ENCODE data around the gene TMEM127.

Gene TMEM127

GRCh38 chr2:96218508-96219131, 47.2 kb downstream of the TMEM127 start:
- Histone ChIP-seq H3K9ac (ENCODE audit: low read length) (no peak overlapping the region), H3K36me3 (ENCODE audit: control insufficient read depth, insufficient read depth, low read length) (no peaks in the 10 kb centered on the region), H3K27ac (ENCODE audit: low read depth, low read length) (no peak overlapping the region), H3K4me1 (ENCODE audit: control insufficient read depth, insufficient read depth, low read length) (no peaks in the 10 kb centered on the region), H3K9me3 (ENCODE audit: control insufficient read depth, insufficient read depth, low read depth, low read length) (no peaks in the 10 kb centered on the region), H3K27me3 (ENCODE audit: control insufficient read depth, insufficient read depth, low read length) (no peaks in the 10 kb centered on the region), H3K4me3 (ENCODE audit: low read depth, low read length) (no peak overlapping the region)

- Histone ChIP-seq H3K27ac (ENCODE audit: low read depth, low read length) (no peak overlapping the region), H3K4me1 (ENCODE audit: control insufficient read depth, insufficient read depth, low read length) (peaks cover 5% of the 10 kb centered on the region; the same call in 1 of the 2 replicates), H3K36me3 (ENCODE audit: control insufficient read depth, insufficient read depth, low read length) (no peaks in the 10 kb centered on the region), H3K4me3 (ENCODE audit: low read depth, low read length) (no peak overlapping the region), H3K27me3 (ENCODE audit: control insufficient read depth, insufficient read depth, low read length) (no peaks in the 10 kb centered on the region), H3K9ac (ENCODE audit: low read length) (no peak overlapping the region), H3K9me3 (ENCODE audit: control insufficient read depth, insufficient read depth, low read depth, low read length) (no peaks in the 10 kb centered on the region)
Observed at GRCh38 chr2:96214554-96214953, 51.2 kb downstream of the TMEM127 start.

- H3K9me3 ChIP-seq (ENCODE audit: control insufficient read depth, insufficient read depth, low read depth, low read length), result no peaks in the 10 kb centered on the region
- no peak overlapping the region for H3K4me3 ChIP-seq (ENCODE audit: low read depth, low read length)
- no peak overlapping the region for H3K9ac ChIP-seq (ENCODE audit: low read length)
- no peaks in the 10 kb centered on the region for H3K36me3 ChIP-seq (ENCODE audit: control insufficient read depth, insufficient read depth, low read length)
- peaks cover 9% of the 10 kb centered on the region; the same call in 1 of the 2 replicates for H3K4me1 ChIP-seq (ENCODE audit: control insufficient read depth, insufficient read depth, low read length)
- no peaks in the 10 kb centered on the region for H3K27me3 ChIP-seq (ENCODE audit: control insufficient read depth, insufficient read depth, low read length)
- H3K27ac ChIP-seq (ENCODE audit: low read depth, low read length), result no peak overlapping the region
Observed at GRCh38 chr2:96213379-96213778, 52.4 kb downstream of the TMEM127 start.

- Histone ChIP-seq H3K4me1 (ENCODE audit: control insufficient read depth, insufficient read depth, low read length) (peaks cover 9% of the 10 kb centered on the region), H3K9me3 (ENCODE audit: control insufficient read depth, insufficient read depth, low read depth, low read length) (no peaks in the 10 kb centered on the region), H3K4me3 (ENCODE audit: low read depth, low read length) (no peak overlapping the region), H3K27ac (ENCODE audit: low read depth, low read length) (no peak overlapping the region), H3K27me3 (ENCODE audit: control insufficient read depth, insufficient read depth, low read length) (no peaks in the 10 kb centered on the region), H3K9ac (ENCODE audit: low read length) (no peak overlapping the region), H3K36me3 (ENCODE audit: control insufficient read depth, insufficient read depth, low read length) (no peaks in the 10 kb centered on the region)
Observed at GRCh38 chr2:96212339-96212738, 53.5 kb downstream of the TMEM127 start.

- Histone ChIP-seq H3K27ac (ENCODE audit: low read depth, low read length) (peak overlapping the region; percentile 72; the same call in 1 of the 2 replicates), H3K9ac (ENCODE audit: low read length) (peak overlapping the region; percentile 50), H3K9me3 (ENCODE audit: control insufficient read depth, insufficient read depth, low read depth, low read length) (no peaks in the 10 kb centered on the region), H3K27me3 (ENCODE audit: control insufficient read depth, insufficient read depth, low read length) (no peaks in the 10 kb centered on the region), H3K36me3 (ENCODE audit: control insufficient read depth, insufficient read depth, low read length) (peaks cover 5% of the 10 kb centered on the region; the same call in 1 of the 2 replicates), H3K4me3 (ENCODE audit: low read depth, low read length) (peak overlapping the region; percentile 93), H3K4me1 (ENCODE audit: control insufficient read depth, insufficient read depth, low read length) (peaks cover 30% of the 10 kb centered on the region)
Observed at GRCh38 chr2:96209729-96210085, 56.1 kb downstream of the TMEM127 start.

GRCh38 chr2:96209011-96209728, 56.6 kb downstream of the TMEM127 start:
- H3K36me3 ChIP-seq (ENCODE audit: control insufficient read depth, insufficient read depth, low read length), result peaks cover 5% of the 10 kb centered on the region; the same call in 1 of the 2 replicates
- H3K4me1 ChIP-seq (ENCODE audit: control insufficient read depth, insufficient read depth, low read length), result peaks cover 30% of the 10 kb centered on the region

GRCh38 chr2:96208143-96209010, 57.4 kb downstream of the TMEM127 start, which contains the start of gene STARD7:
Gene STARD7, minus strand, starts transcription at chr2:96208827. Its CDS starts 393 bp downstream, at chr2:96208434.
- peak within 1 kb of the TSS; percentile 95 for H3K27ac ChIP-seq (ENCODE audit: low read depth, low read length)
- H3K4me1 ChIP-seq (ENCODE audit: control insufficient read depth, insufficient read depth, low read length), result peaks cover 32% of the 10 kb centered on the region
- H3K9ac ChIP-seq (ENCODE audit: low read length), result peak within 1 kb of the TSS; percentile 92
- H3K9me3 ChIP-seq (ENCODE audit: control insufficient read depth, insufficient read depth, low read depth, low read length), result no peaks in the 10 kb centered on the region
- H3K4me3 ChIP-seq (ENCODE audit: low read depth, low read length), result peak within 1 kb of the TSS; percentile 93
- no peaks in the 10 kb centered on the region for H3K27me3 ChIP-seq (ENCODE audit: control insufficient read depth, insufficient read depth, low read length)
- H3K36me3 ChIP-seq (ENCODE audit: control insufficient read depth, insufficient read depth, low read length), result peaks cover 7% of the 10 kb centered on the region; the same call in 1 of the 2 replicates

More at GRCh38 chr2:96209011-96209728, 56.6 kb downstream of the TMEM127 start:
- peak overlapping the region; percentile 50 for H3K9ac ChIP-seq (ENCODE audit: low read length)
- H3K27me3 ChIP-seq (ENCODE audit: control insufficient read depth, insufficient read depth, low read length), result no peaks in the 10 kb centered on the region
- H3K9me3 ChIP-seq (ENCODE audit: control insufficient read depth, insufficient read depth, low read depth, low read length), result no peaks in the 10 kb centered on the region
- H3K4me3 ChIP-seq (ENCODE audit: low read depth, low read length), result peak overlapping the region; percentile 93
- H3K27ac ChIP-seq (ENCODE audit: low read depth, low read length), result peak overlapping the region; percentile 72

- peaks cover 10% of the 10 kb centered on the region; the same call in 1 of the 2 replicates for H3K36me3 ChIP-seq (ENCODE audit: control insufficient read depth, insufficient read depth, low read length)
- H3K9me3 ChIP-seq (ENCODE audit: control insufficient read depth, insufficient read depth, low read depth, low read length), result no peaks in the 10 kb centered on the region
- H3K27ac ChIP-seq (ENCODE audit: low read depth, low read length), result peak overlapping the region; percentile 95
- peaks cover 38% of the 10 kb centered on the region for H3K4me1 ChIP-seq (ENCODE audit: control insufficient read depth, insufficient read depth, low read length)
- peak overlapping the region; percentile 93 for H3K4me3 ChIP-seq (ENCODE audit: low read depth, low read length)
- no peaks in the 10 kb centered on the region for H3K27me3 ChIP-seq (ENCODE audit: control insufficient read depth, insufficient read depth, low read length)
- peak overlapping the region; percentile 92 for H3K9ac ChIP-seq (ENCODE audit: low read length)
Observed at GRCh38 chr2:96207774-96208142, 58.0 kb downstream of the TMEM127 start.

- no peaks in the 10 kb centered on the region for H3K9me3 ChIP-seq (ENCODE audit: control insufficient read depth, insufficient read depth, low read depth, low read length)
- peak overlapping the region; percentile 93 for H3K4me3 ChIP-seq (ENCODE audit: low read depth, low read length)
- H3K36me3 ChIP-seq (ENCODE audit: control insufficient read depth, insufficient read depth, low read length), result peaks cover 10% of the 10 kb centered on the region; the same call in 1 of the 2 replicates
- no peaks in the 10 kb centered on the region for H3K27me3 ChIP-seq (ENCODE audit: control insufficient read depth, insufficient read depth, low read length)
- peaks cover 40% of the 10 kb centered on the region for H3K4me1 ChIP-seq (ENCODE audit: control insufficient read depth, insufficient read depth, low read length)
- H3K9ac ChIP-seq (ENCODE audit: low read length), result peak overlapping the region; percentile 92
- H3K27ac ChIP-seq (ENCODE audit: low read depth, low read length), result peak overlapping the region; percentile 9; the same call in 1 of the 2 replicates
Observed at GRCh38 chr2:96207073-96207773, 58.6 kb downstream of the TMEM127 start.

- Histone ChIP-seq H3K9me3 (ENCODE audit: control insufficient read depth, insufficient read depth, low read depth, low read length) (no peaks in the 10 kb centered on the region), H3K4me3 (ENCODE audit: low read depth, low read length) (peak overlapping the region; percentile 18), H3K4me1 (ENCODE audit: control insufficient read depth, insufficient read depth, low read length) (peaks cover 44% of the 10 kb centered on the region), H3K27ac (ENCODE audit: low read depth, low read length) (no peak overlapping the region), H3K9ac (ENCODE audit: low read length) (no peak overlapping the region), H3K36me3 (ENCODE audit: control insufficient read depth, insufficient read depth, low read length) (peaks cover 10% of the 10 kb centered on the region; the same call in 1 of the 2 replicates), H3K27me3 (ENCODE audit: control insufficient read depth, insufficient read depth, low read length) (no peaks in the 10 kb centered on the region)
Observed at GRCh38 chr2:96205888-96206287, 59.9 kb downstream of the TMEM127 start.

Measured in HUES6 (cell line).